GM21526 (cell line): Measurements from ENCODE around the gene DPYSL5.
"Not testable (repeated sequence)": the region's sequence is repeated elsewhere in the genome, so short reads cannot be mapped to it uniquely, and the experiment has no call there.

Experiments used
- ATAC-seq: cut with Tn5 transposase; IDR thresholded peaks from one replicate; pipeline ENCODE4 v1.9.1; 2021; ENCODE audit warnings: moderate library complexity; ENCODE audit not compliant: unreplicated experiment, low FRiP score

The DPYSL5 gene

DNA sequence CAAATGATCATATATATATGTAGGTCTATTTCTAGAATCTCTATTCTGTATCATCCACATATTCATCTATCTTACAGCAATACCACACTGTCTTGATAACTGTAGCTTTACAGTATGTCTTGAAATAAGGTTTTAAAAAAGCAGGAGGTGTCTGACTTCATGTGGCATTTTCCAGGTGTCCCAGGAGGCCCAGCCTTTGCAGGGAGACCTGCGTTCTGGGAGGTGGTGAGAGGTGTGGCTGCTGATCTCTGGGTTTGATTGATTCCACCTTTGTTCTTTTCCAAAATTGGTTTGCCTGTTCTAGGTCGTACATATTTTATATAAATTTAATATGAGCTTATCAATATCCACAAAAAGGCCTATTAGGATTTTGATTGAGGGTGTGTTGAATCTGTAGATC, 26.6 kb downstream of the DPYSL5 start:
- no peak for ATAC-seq

DNA sequence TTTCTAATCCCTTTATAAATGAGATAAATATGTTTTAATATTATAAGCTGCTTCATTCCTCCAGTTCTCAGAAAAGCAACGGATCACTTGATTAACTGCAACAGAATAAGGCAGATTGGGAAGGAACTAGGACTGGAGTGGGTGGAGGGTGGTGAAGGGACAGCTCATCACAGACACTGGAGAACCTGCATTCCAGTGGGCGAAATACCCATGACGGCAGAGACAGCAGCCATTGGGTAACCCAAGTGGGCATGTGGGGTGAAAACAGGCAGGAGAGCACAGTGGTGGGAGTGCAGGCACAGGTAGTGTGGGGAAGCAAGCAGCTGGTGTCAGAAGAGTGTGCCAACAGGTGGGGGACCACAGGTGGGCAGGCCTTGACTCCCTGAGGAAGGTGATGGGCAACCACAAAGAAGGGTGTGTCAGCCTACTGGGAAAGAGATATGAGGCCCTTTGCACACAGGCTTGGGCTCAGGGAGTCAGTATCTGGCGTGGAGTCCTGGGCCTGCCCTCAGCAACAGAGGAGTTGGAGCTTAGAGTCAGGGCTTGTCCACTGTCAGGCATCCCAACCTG, 27.2 kb downstream of the DPYSL5 start:
- ATAC-seq: no peak

DNA sequence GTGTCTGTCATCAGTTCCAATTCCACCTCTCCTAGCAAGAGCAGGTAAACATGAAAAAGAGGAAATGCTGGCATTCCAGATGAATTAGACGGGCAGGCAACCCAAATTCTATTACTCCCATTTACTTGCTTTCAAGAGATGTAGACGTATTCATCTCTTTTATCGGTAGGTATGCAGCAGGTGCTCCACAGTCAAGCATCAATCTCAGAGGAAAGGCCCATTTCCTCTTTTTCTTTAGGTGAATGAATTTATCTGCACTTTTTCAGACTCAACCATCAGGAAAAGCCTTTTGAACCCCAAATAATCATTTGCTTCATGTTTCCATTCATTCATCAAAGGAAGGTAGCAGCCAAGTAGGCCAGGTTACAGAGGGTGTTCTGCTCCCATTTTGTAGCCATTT, 27.9 kb downstream of the DPYSL5 start:
- ATAC-seq: no peak

GRCh38 chr2:26876260-26876659, 28.3 kb downstream of the DPYSL5 start:
- ATAC-seq: no peak

DNA sequence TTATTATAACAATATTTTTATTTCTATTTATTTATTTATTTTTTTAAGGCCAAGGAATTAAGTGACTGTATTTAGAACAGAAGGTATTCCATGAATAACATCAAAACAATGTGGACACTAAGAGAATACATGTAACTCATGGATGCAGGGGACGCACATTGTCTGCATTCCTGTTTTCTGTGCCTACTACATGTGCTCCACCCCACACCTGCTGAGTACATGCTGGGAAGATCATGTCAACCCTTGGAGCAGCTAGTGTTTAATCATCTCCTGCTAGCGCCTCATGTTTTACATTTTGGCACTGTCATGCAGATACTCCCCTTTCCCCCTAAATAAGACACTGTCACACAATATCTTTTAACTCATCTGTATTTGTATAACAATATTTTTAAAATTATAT, 29.3 kb downstream of the DPYSL5 start:
- no peak for ATAC-seq

GRCh38 chr2:26880161-26880560, 32.2 kb downstream of the DPYSL5 start:
- ATAC-seq: no peak

- ATAC-seq: no peak
Observed at GRCh38 chr2:26880910-26881435, 33.0 kb downstream of the DPYSL5 start.

DNA sequence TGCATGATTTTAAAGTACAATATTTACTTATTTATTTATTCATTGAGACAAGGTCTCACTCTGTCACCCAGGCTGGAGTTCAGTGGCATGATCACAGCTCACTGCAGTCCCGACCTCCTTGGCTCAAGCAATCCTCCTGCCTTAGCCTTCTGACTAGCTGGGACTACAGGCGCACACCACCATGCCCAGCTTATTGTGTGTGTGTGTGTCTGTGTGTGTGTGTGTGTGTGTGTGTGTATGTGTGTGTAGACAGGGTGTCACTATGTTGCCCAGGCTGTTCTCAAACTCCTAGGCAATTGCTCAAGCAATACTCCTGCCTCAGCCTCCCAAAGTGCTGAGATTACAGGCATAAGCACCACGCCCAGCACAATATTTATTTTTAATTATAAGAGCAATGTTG, 34.3 kb downstream of the DPYSL5 start:
- not testable (repeated sequence) for ATAC-seq

- no peak for ATAC-seq
Observed at GRCh38 chr2:26883956-26884355, 36.0 kb downstream of the DPYSL5 start.

- ATAC-seq: no peak
Observed at GRCh38 chr2:26884486-26884885, 36.6 kb downstream of the DPYSL5 start.

DNA sequence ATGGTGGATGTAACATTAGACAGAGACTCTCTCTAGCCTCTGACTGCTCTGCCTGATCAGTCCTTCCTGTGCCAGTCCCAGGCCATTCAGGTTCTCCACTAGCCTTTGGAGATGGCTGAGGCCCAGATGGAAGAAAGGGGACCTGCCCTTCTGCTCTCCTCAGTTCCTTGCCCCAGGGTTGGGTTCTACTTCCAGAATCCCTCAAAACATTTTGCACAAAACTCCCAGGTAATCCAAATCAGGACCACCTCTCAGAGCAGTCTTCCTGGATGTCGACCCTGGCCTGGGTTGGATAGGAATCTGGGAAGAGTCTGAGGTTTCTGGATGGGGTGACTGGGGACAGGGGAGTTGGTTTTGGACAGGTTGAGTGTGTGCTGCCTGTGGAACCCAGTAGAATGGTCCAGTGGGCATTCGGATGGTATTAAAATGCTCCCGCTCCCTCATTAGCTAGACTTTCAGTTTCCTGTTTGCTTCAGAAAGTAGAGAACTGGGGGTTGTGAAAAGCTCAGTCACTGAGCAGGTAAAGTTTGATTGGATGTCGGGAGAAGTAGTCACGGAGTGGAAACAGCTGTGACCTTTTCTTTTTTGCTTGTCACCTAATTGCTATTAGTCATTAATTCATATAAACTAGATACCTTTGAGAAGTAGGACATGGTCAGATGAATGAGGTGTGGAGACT, 37.9 kb downstream of the DPYSL5 start:
- no peak for ATAC-seq

DNA sequence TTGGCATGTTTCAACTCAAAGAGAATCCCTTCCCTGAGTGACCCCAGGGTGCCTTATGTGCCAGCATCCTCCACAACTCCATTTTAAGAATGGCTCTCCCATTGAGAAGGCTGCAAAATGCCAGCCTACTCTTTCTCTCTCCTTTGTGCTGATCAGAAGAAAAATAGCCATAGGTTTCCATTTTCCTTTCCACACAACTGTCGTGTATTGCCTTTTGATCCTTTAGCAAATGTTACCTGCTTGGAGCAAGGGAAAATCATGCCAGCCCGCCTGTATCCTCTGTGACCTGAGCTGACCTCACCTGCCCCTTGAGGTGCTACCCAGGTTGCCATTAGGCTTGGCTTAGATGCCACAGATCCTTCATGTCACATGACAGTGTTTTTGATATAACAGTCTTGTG, 38.8 kb downstream of the DPYSL5 start:
- ATAC-seq: no peak

GRCh38 chr2:26887151-26887550, 39.2 kb downstream of the DPYSL5 start:
- ATAC-seq: no peak

DNA sequence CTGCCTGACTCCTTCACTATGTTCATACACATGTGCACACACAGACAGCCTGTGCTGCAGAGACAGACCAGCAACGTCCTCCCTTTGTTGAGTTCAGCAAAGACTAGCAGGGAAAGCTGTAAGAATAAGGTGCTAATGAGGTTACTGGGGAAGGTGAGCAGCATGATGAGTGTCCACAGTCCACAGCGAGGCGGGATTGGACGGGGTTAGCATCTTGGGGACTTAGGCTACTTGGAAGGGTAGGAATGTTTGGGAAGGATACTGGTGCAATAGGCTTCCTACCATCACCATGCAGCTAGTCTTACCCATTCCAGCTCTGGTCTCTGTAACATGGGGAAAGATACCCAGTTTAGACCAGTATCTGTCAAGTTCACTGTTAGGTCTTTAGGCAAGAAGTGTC, 41.9 kb downstream of the DPYSL5 start:
- no peak for ATAC-seq

DNA sequence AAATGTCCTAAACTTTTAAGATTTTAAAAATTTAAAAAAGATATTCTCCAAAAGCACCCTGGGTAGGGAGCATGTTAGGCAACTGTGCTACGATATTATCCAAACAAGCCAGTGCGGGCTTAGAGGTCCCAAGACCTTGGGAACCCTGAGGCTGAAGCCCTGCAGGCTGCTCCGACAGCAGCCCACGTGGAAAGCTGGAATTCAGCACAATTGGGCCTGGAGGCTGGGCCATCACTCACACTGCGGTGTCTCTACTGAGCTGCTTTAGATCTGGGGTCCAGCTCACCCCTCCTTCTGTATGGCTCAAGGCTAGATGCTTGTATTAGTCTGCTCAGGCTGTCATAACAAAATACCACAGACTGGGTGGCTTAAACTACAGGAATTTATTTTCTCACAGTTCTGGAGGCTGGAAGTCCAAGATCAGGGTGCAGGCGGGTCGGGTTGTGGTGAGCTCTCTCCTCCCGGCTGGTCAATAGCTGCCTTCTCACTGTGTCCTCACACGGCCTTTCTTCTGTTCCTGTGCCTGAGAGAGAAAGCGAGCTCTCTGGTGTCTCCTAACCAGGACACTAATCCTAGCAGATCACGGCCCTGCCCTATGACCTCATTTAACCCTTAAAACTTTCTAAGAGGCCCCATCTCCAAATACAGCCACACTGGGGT, 42.5 kb downstream of the DPYSL5 start:
- ATAC-seq: no peak

DNA sequence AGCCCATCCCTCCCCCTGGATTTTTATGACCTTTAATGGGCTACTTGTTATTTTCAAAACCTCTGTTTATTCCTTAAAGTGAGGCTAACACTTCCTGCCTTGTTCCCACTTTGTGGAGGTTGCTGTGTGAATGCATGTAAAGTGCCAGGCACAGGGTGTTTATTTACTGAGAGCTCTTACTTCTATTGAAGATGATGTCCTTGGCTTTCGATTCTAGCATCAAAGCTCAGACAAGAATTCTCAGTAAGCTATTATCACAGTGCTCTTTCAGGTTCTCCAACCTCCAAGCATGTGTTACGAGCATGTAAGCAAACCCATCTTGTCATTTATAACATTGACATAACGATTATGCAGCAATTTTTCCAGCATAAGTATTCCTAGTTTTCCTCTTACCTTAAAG, 44.2 kb downstream of the DPYSL5 start:
- ATAC-seq: no peak

- no peak for ATAC-seq
Observed at GRCh38 chr2:26892922-26893524, 45.1 kb downstream of the DPYSL5 start.

DNA sequence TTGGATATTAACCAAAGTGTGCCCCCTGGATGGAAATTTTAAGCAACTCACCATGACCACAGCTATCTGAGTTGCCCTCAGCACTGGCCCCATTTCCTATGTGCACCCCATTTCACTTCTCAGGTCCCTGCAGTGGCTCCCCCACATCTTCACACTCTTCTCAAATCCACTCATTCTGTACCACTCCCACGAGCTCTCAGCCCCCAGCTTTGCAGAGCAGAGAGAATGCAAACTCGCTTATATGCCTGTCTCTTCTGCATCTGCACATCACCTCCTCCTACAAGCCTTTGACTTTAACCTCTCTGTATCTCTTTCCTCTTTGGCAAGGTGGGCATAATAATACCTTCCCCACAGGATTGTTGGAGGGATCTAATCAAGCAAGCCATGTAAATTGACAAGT, 46.2 kb downstream of the DPYSL5 start:
- ATAC-seq: no peak

GRCh38 chr2:26897807-26898479, 50.0 kb downstream of the DPYSL5 start:
- no peak for ATAC-seq

DNA sequence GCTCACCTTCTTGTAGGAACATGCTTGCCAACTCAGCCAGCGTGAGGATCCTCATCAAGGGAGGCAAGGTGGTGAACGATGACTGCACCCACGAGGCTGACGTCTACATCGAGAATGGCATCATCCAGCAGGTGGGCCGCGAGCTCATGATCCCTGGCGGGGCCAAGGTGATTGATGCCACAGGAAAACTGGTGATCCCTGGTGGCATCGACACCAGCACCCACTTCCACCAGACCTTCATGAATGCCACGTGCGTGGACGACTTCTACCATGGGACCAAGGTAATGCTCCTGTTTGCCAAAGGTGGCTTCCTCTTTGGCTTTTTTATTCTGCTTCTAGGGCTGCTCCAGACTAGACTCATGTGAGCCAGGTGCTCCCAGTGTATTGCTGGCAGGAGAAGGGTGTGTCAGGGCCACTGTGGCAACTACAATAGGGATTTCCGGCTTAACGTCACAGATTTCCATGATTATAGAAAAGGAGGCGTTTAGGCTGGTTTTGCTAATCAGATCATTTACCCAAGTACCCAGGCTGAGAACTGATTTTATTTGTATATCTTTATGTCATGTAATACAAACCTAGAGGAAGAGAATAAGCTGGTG, 50.6 kb downstream of the DPYSL5 start:
- ATAC-seq: no peak
